SU-DHL-6 (cell line): ENCODE results near the gene COG2.

Source experiments
- H2AFZ ChIP-seq: fragments of 200-600 bp; sonication (generic); 2 replicates; pipeline ENCODE4 v1.6.1; 2014; ENCODE audit warnings: low read depth, mild to moderate bottlenecking, moderate library complexity, mixed read lengths, antibody characterized with exemption, low read length; ENCODE audit not compliant: severe bottlenecking
- H3F3A ChIP-seq: fragments of 200-600 bp; shearing (Covaris generic); 2 replicates; pipeline ENCODE4 v1.6.0; 2016; ENCODE audit warnings: antibody characterized with exemption, mild to moderate bottlenecking; ENCODE audit not compliant: insufficient read depth
- H3K27ac ChIP-seq: fragments of 200-600 bp; sonication (generic); 2 replicates; pipeline ENCODE4 v1.5.1; 2016; ENCODE audit warnings: low read depth, mild to moderate bottlenecking, low read length, moderate library complexity, mixed read lengths
- H3K27me3 ChIP-seq: fragments of 200-600 bp; sonication (generic), shearing (Covaris generic); 2 replicates; pipeline ENCODE4 v1.6.0; 2014; ENCODE audit warnings: mild to moderate bottlenecking, low read length
- H3K36me3 ChIP-seq: fragments of 200-600 bp; sonication (generic); 2 replicates; pipeline ENCODE4 v1.6.1; 2014; ENCODE audit warnings: mild to moderate bottlenecking, low read length, mixed read lengths
- H3K4me2 ChIP-seq: fragments of 300-600, 200-600 bp; shearing (Covaris generic), sonication (generic); 2 replicates; pipeline ENCODE4 v1.6.0; 2014; ENCODE audit warnings: low read length, low read depth, mild to moderate bottlenecking; ENCODE audit not compliant: poor library complexity, severe bottlenecking
- H3K4me3 ChIP-seq: fragments of 200-600 bp; sonication (generic); 2 replicates; pipeline ENCODE4 v1.5.1; 2014; ENCODE audit warnings: antibody characterized with exemption, low read length, mild to moderate bottlenecking, mixed read lengths; ENCODE audit not compliant: insufficient read depth, poor library complexity, severe bottlenecking
- H3K79me2 ChIP-seq: fragments of 200-600 bp; sonication (generic); 2 replicates; pipeline ENCODE4 v1.6.1; 2014; ENCODE audit warnings: mild to moderate bottlenecking, low read length, moderate library complexity; ENCODE audit not compliant: insufficient read depth
- H3K9ac ChIP-seq: fragments of 200-600 bp; sonication (generic); 2 replicates; pipeline ENCODE4 v1.7.0; 2014; ENCODE audit warnings: mild to moderate bottlenecking, low read length
- H3K9me2 ChIP-seq: fragments of 200-600 bp; sonication (generic); replicated peaks from 2 replicates; pipeline ENCODE4 v1.6.1; 2014; ENCODE audit warnings: low read length; ENCODE audit not compliant: insufficient read depth
- H3K9me3 ChIP-seq: fragments of 200-600 bp; sonication (generic); 2 replicates; pipeline ENCODE4 v1.6.1; 2014; ENCODE audit warnings: low read length, mixed read lengths; ENCODE audit not compliant: insufficient read depth
- H4K20me1 ChIP-seq: fragments of 200-600 bp; sonication (generic); 2 replicates; pipeline ENCODE4 v1.6.1; 2014; ENCODE audit warnings: low read depth, mild to moderate bottlenecking, antibody characterized with exemption, low read length, moderate library complexity, mixed read lengths
- EZH2phosphoT487 ChIP-seq: fragments of 200-600 bp; sonication (generic), shearing (Covaris generic); conservative IDR thresholded peaks from 2 replicates; pipeline ENCODE4 v1.6.1; 2018; ENCODE audit warnings: mild to moderate bottlenecking, antibody characterized with exemption, low read length, moderate library complexity, mixed read lengths
- TF ChIP-seq, protein P1 (sequence below): fragments of 200-600 bp; sonication (generic); IDR thresholded peaks from one replicate; pipeline ENCODE4 v1.5.1; 2017; ENCODE audit warnings: antibody characterized with exemption, mild to moderate bottlenecking, low read length, moderate library complexity; ENCODE audit not compliant: insufficient read depth, poor library complexity, severe bottlenecking

The COG2 gene

DNA sequence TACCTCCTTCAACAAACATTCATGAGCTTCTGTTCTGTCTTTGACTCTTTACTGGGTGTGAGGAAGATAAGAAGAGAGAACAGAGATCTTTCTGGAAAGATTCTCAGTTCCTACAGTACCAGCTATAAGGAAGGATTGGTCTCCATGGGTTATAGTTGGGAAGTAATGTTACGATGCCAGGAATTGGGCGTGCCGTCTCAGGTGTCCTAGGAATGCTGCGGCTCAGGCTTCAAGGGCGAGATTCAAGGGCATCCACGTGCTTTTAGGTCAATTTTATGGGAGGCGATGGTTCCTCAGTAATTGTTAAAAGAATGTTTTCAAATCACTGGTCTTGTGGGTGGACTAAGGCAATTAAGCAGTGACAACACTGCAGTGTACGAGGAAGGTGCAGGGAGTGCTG is 27.3 kb downstream of the COG2 start:
- H4K20me1 ChIP-seq, result no peaks in the 10 kb centered on the region
- no peak overlapping the region for H2AFZ ChIP-seq
- H3K9me3 ChIP-seq, result no peaks in the 10 kb centered on the region
- peaks cover 22% of the 10 kb centered on the region for H3K36me3 ChIP-seq
- TF ChIP-seq, protein P1, sequence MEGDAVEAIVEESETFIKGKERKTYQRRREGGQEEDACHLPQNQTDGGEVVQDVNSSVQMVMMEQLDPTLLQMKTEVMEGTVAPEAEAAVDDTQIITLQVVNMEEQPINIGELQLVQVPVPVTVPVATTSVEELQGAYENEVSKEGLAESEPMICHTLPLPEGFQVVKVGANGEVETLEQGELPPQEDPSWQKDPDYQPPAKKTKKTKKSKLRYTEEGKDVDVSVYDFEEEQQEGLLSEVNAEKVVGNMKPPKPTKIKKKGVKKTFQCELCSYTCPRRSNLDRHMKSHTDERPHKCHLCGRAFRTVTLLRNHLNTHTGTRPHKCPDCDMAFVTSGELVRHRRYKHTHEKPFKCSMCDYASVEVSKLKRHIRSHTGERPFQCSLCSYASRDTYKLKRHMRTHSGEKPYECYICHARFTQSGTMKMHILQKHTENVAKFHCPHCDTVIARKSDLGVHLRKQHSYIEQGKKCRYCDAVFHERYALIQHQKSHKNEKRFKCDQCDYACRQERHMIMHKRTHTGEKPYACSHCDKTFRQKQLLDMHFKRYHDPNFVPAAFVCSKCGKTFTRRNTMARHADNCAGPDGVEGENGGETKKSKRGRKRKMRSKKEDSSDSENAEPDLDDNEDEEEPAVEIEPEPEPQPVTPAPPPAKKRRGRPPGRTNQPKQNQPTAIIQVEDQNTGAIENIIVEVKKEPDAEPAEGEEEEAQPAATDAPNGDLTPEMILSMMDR, result no peak
- no peak for TF ChIP-seq EZH2phosphoT487
- H3K9me2 ChIP-seq, result no peaks in the 10 kb centered on the region
- H3K27me3 ChIP-seq, result no peaks in the 10 kb centered on the region
- H3K9ac ChIP-seq, result no peak overlapping the region
- H3K27ac ChIP-seq, result no peak overlapping the region
- no peak overlapping the region for H3K4me2 ChIP-seq
- H3K4me3 ChIP-seq, result no peak overlapping the region
- H3K79me2 ChIP-seq, result no peaks in the 10 kb centered on the region
- no peaks in the 10 kb centered on the region for H3F3A ChIP-seq

DNA sequence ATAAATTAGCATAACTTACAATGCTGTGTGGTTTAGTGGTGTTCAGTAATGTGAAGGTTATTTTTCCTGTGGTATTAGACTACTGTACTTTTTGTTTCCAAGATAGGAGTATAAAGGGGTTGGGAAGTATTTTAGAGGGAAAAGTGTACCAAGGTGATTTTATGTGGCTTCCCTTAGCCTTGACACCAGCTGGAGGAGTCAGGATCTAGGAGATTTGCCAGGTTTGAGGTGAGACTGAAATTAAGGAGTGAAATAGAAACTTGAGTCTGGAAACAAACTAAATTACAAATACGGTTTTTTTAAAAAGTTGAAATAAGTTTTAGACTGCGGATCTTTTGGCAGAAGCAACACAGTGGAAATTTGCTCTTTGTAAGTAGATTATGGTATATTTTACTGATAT is 32.3 kb downstream of the COG2 start:
- H3K4me2 ChIP-seq, result no peak overlapping the region
- no peak overlapping the region for H3K4me3 ChIP-seq
- H3K27me3 ChIP-seq, result no peaks in the 10 kb centered on the region
- H4K20me1 ChIP-seq, result no peaks in the 10 kb centered on the region
- peaks cover 46% of the 10 kb centered on the region for H3K36me3 ChIP-seq
- H3K79me2 ChIP-seq, result no peaks in the 10 kb centered on the region
- no peaks in the 10 kb centered on the region for H3K9me2 ChIP-seq
- H3F3A ChIP-seq, result no peaks in the 10 kb centered on the region
- H3K9me3 ChIP-seq, result no peaks in the 10 kb centered on the region
- H2AFZ ChIP-seq, result no peak overlapping the region
- H3K27ac ChIP-seq, result no peak overlapping the region
- TF ChIP-seq, protein P1, result no peak
- no peak for TF ChIP-seq EZH2phosphoT487
- H3K9ac ChIP-seq, result no peak overlapping the region

DNA sequence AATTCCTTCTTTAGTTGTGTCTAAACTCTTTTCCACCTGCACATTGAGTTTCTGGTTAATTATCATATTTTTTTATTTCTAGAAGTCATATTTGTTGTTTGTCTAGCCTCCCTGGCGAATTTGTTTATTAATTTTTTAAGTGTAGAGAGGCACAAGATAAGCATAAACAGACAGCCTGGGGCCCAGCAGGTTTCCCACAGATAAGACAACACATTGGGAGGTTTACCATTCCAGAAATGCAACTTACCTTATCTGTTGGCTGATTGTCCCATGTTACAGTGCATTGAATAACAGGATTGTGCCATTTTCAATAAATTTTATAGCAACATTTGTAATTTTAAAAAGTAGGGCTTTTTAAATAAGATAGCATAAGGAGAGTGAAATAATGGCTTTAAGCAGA is 34.9 kb downstream of the COG2 start:
- H3F3A ChIP-seq, result no peaks in the 10 kb centered on the region
- H4K20me1 ChIP-seq, result no peaks in the 10 kb centered on the region
- H3K4me2 ChIP-seq, result no peak overlapping the region

More for the DNA sequence above, 34.9 kb downstream of the COG2 start:
- H3K4me3 ChIP-seq, result no peak overlapping the region
- no peak overlapping the region for H3K27ac ChIP-seq
- no peaks in the 10 kb centered on the region for H3K27me3 ChIP-seq
- no peaks in the 10 kb centered on the region for H3K79me2 ChIP-seq
- H2AFZ ChIP-seq, result no peak overlapping the region
- TF ChIP-seq EZH2phosphoT487, result no peak
- TF ChIP-seq, protein P1, result no peak
- no peaks in the 10 kb centered on the region for H3K9me3 ChIP-seq
- peaks cover 43% of the 10 kb centered on the region for H3K36me3 ChIP-seq
- H3K9ac ChIP-seq, result no peak overlapping the region
- no peaks in the 10 kb centered on the region for H3K9me2 ChIP-seq
